GM19395 (cell line): ENCODE results near the gene CUL9.
A peak's percentile ranks its signal among the peaks of the same experiment; 100 is the strongest.

Source experiments
- ATAC-seq: cut with Tn5 transposase; IDR thresholded peaks from one replicate; pipeline ENCODE4 v1.9.1; 2021; ENCODE audit warnings: mild to moderate bottlenecking, moderate library complexity; ENCODE audit not compliant: unreplicated experiment

Gene CUL9

DNA sequence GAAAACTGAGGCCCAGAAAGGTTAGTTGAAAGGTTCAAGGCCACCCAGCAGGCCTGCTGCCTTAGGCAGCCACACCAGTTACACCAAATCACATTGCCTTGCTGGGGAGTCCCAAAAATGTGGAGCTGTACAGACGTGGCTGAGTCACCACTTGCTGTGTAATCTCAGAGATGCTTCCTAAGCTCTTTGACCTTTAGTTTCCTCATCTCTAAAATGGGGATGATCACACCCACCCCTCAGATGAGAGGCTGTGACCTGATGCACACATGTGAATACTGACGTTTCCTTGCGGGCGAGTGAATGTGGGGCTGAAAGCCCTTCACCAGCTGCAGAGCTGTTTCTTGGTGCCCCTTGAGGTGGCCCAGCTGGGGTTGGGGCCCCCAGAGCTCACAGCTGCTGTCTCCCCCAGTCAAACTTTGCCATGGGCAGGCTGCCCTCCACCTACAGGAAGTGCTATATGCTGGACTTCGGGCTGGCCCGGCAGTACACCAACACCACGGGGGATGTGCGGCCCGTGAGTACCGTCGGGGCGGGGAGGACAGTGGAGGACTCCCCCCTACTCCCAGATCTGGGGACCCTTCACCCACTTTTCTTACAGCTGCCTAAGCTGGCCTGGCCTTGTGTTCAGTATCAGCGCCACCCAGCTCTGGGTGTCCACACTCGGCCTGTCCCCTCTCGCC is 72.3 kb downstream of the CUL9 start:
- no peak for ATAC-seq

DNA sequence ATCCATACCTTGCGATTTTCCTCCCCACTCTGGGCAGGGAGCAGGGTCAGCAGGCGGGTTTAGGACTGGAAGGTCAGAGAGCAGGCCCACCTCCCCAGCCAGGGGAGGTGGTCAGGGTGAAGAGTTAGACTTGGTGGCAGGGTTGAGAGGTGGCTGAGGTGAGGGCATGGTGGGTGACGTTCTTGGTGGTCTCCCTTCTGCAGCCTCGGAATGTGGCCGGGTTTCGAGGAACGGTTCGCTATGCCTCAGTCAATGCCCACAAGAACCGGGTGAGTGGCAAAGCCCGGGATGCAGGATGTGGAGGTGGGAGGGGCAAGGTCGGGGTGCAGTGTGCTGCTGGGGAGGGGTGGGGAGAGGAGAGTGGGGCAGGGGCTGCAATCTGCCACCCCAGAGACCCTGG is 72.8 kb downstream of the CUL9 start:
- ATAC-seq, result no peak

DNA sequence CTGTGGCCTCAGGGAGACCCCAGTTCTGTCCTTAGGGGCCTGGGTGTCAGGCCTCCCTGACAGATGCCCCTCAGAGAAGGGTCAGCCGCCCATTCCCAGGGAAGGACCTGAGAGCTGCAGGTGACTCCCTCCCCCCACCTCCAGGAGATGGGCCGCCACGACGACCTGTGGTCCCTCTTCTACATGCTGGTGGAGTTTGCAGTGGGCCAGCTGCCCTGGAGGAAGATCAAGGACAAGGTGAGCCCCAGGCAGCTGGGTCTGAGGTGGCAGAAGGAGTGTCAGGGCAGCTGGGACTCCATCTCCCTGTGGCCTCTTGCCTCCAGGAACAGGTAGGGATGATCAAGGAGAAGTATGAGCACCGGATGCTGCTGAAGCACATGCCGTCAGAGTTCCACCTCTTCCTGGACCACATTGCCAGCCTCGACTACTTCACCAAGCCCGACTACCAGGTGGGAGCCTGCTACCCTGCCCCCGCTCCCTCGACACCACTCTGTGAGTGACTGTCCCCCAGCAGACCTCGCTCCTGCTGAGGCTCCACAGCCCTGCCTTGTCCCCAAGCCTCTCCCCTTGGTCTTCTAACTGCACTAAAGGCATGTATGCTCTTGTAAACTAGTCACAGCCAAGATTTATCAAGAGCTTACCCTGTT is 73.5 kb downstream of the CUL9 start:
- ATAC-seq, result no peak

DNA sequence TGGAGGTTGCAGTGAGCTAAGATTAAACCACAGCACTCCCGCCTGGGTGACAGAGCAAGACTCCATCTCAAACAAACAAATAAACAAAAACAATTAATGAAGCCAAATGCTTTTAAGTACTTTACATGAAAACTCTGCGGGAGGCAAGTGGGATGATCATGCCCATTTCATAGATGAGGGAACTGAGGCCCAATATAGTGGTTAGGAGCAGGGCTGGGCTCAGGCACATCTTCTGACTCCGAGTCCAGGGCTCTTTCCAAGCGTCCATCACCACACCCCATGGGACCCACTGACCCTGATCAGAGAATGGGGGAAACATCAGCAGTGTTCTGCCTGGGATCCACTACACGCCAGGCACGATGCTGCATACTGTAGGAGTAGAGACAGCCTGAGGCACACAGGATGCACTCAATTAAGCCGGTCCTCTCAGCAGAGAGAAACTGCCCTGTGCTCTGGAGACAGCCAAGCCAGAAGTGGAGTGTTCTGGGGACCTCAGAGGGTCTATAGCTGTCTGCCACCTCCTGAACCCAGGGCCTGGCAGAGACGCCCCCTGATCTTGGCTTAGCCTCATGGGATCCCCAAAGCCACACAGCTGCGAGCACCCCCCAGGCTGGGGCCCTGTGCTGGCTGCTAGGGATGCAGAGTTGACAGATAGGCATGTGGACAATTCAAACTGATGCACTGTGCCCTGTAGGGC is 74.8 kb downstream of the CUL9 start:
- no peak for ATAC-seq

DNA sequence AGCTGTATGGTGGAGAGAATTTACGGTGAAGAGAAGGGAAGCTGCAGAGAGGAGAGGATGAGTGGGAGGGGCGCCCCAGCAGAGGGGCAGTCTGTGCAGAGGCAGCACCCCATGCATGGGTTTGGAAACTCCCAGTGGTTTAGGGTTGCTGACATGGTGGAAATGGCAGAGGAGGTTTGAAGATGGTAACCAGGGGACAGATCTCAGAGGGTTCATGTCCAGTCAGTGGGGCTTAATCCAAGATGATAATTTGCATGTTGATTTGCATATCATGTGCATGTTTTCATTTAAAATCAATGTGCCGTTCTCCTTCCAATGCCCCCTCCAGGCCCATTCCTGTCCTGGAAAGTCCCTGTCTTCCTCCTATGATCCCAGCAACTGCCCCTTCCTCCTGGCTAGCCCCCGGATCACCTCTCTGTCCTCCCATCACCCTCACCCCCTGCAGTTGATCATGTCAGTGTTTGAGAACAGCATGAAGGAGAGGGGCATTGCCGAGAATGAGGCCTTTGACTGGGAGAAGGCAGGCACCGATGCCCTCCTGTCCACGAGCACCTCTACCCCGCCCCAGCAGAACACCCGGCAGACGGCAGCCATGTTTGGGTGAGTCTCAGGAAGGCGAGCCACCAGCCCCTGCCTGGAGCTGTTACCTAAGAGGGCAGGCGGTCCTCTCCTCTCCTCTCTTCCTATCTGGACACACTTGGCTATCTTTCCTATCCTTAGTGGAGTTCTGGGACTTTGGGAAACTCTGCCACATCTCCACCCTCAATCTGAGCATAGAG is 75.6 kb downstream of the CUL9 start:
- no peak for ATAC-seq

DNA sequence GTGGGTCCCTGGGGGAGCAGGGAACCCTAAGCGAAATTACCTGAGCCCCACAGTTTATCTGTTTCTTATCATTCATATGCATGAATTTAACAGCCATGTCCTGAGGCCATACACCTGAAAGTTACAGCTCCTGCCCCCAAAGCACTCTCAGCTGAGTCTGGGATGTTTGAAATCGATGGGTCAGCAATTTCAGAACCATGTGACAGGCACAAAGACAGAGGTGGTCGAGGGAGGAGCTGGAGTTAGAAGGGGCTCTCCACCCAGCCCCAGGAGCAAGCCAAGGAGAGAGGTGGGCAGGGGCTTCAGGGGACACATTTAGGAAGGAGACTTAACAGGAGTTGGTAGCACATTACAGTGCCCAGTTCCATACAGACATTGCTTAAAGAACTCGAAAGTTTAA is 76.2 kb downstream of the CUL9 start:
- no peak for ATAC-seq

DNA sequence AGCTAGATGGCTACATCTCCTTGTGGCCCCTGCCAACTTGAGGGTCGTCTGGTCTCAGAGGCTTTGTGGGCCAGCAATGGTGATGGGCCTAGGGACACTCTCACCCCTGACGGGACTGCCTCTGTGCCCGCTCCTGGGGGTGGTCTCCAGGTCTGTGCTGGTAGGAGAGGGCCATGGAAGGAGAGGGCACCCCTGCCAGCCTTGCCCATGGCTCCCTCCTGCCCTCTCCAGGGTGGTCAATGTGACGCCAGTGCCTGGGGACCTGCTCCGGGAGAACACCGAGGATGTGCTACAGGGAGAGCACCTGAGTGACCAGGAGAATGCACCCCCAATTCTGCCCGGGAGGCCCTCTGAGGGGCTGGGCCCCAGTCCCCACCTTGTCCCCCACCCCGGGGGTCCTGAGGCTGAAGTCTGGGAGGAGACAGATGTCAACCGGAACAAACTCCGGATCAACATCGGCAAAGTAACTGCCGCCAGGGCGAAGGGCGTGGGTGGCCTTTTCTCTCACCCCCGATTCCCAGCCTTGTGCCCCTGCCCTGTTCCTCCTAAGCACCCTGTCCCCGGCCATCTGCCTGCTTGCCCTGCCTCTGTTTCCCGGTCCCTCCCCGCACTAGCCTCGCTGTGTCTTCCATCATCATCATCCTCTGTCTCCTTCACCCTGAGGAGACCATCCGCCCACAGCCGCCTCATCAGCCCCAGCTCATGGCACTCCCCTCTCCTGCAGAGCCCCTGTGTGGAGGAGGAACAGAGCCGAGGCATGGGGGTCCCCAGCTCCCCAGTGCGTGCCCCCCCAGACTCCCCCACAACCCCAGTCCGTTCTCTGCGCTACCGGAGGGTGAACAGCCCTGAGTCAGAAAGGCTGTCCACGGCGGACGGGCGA is 77.1 kb downstream of the CUL9 start:
- ATAC-seq, result no peak

DNA sequence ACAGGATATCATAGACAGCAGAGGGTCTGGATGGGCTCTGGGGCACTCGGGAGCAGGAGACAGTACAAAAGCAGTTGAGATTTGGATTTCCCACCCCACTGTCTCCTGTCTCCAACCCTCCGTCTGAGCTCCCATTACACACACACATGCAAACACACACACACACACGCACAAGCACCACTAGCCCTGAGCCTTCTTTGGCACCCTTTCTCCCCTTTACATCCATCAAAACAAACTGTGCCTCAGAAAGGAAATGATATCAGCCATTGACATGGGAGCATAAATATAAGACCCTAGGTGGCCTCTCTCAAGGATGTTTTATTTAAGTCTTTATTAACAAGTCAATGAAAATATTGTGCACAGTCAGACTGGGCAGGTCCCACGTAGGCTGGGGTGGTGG is 78.8 kb downstream of the CUL9 start:
- ATAC-seq, result no peak

DNA sequence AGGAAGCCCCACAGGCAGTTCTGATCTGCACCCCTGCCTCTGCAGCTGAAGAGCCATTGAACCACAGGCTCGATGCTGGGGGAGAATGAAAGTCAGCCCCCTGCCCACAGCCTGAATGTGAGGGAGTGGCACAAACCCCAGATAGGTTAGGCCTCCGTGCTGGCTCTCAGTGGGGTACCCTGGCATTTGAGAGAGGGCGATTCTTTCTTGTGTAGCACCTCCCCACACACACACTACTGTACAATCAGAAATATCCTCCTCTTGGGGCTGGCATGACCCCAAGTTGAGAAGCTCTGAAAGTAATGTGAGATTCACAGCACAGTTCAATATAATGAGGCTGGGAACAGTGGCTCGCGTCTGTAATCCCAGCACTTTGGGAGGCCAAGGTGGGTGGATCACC is 79.2 kb downstream of the CUL9 start:
- ATAC-seq, result no peak

DNA sequence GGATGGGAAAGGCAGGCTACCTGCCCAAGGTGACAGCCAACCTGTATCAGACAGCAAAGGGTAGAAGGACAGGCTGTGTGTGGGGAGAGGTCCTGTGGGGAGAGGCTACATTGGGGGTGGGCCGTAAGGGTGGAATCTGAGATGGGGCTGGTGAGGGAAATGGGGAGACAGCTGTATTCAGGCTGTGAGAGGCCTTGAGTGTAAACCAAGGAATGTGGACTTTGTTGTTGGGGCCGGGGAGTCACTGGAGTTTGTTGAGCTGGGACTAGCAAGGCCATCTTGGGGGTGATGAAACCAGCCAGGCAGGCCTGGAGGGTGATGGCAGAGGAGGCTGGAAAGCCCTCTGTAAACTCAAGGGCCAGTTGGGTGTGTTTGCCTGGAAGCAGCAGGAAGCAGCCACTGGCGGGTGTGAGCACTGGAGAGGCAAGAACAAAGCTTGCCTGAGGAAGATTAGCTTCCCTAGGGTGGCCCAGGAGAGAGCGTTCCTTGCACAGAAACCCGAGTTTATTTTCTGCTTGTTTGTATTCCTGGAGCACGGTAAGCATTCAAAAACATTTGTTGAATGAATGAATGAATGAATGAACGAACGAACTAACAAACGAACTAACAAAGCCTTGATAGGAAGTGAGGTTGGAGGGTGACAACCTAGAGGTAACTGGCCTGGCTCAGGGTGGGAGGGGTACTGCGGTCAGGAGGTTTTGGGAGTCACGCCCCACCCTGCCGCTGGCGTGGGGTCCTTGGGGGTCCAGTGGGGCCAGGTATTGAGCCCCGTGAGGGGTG is 80.2 kb downstream of the CUL9 start:
- ATAC-seq, result no peak

DNA sequence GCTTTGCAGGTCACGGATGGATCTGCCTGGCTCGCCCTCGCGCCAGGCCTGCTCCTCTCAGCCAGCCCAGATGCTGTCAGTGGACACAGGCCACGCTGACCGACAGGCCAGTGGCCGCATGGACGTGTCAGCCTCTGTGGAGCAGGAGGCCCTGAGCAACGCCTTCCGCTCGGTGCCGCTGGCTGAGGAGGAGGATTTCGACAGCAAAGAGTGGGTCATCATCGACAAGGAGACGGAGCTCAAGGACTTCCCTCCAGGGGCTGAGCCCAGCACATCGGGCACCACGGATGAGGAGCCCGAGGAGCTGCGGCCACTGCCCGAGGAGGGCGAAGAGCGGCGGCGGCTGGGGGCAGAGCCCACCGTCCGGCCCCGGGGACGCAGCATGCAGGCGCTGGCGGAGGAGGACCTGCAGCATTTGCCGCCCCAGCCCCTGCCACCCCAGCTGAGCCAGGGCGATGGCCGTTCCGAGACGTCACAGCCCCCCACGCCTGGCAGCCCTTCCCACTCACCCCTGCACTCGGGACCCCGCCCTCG is 80.9 kb downstream of the CUL9 start:
- no peak for ATAC-seq

DNA sequence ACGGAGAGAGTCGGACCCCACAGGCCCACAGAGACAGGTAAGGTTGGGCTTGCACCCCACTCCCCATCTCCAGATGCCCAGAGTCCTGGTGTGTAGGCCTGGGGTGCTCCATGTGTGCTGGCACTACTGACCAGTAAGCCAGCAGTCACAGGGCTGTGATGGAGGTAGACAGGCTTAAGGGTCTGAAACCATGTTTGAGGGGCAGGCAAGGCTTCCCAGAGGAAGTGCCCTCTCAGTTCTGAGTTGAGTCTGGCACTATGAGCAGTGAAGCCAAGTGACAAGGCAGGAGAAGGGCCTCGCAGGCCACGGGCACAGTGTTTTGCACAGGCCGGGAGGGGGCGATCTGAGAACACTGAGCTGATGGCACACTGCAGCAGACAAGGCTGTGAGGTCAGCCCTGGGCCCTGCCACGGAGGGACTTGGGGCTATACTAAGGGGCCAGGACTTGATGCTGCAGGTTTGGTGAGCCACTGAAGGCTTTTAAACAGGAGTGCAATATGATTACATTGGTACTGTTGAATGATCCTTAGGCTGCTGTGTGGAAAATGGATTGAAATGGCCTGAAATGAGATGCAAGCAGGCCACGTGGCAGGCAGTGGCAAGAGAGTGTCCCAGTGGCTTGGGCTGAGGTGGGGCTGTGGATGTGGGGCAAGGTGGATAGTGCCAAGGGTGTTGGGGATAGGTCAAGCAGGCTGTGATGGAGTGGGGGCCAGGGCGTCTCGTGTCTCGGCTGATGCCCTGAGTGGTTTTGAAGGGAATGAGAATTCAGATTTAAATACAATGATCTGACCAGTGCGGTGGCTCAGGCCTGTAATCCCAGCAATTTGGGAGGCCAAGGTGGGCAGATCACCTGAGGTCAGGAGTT is 81.5 kb downstream of the CUL9 start:
- ATAC-seq, result peak; percentile 91

DNA sequence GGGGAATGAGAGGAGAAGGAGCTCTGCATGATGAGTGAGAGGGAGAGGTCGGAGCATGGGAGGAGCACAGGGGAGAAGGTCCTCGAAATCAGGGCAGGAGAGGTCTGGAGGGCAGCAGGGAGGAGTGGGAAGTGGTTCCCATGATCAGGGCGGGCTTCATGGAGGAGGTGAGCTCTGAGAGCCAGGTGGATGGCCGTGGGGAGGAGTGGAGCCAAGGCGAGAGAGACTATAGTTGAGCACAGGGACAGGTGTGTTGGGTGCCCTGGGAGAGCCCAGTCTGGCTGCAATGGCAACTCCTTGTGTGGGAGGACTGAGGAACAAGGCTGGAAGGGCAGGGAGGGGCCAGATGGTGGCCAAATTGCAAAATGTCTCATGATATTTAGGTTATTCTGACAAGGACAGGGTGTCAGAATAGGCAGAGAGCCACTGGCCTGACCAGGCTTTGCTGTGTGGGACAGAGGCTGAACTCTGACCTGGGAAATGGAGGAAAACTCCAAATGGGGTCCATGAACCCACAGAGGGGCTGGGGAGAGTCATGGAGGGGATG is 82.7 kb downstream of the CUL9 start:
- no peak for ATAC-seq

DNA sequence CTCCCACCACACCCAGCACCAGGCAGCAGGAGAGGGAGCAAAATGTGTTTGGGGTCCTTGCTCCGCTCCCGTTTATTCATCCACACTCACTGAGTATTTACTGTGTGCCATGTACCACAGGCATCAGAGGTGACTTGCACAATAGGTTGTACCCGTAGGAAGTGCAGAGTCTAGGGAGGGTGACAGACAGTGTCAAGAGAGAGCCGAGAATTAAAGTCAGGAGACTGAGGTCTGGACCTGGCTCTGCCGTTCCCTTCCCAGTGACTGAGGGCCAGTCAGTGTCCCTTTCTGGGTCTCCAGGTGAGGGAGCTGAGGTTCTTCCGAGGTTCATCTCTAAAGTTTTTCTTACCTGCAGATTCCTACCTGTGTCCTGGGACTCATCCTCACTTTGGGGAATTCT is 83.6 kb downstream of the CUL9 start:
- ATAC-seq, result no peak

DNA sequence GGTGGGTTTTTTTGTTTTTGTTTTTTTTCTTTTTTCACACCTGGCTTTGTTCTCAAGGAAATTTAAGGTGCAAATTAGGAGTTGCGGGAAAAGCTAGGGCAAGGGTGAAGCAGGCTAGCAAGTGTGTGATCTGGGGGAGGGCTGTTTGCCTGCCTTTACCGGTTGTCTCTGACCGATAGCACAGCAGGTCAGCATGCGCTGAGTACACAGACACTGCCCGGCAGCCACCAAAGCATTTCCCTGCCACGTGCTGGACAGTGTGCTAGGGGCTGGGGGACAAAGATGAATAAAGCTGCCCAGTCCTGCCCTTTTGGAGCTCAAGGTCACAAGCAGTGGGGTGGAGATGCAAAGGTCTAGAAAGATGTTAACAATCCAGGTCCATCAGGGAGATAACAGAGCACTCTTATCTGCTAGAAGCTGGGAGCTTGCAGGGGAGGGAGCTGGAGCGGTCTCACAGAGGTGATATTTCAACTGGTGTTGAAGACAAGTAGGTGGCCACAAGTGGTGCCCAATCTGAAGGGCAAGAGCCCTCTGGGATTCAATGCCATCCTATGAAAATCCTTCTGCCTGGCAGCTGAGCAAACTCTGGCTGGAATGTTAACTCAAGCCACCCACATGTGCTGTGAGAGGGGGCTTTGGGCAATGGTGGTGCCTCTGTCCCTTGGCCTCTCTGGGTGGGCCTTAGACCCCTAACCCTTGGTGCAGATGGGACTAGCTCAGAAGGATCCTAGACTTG is 85.8 kb downstream of the CUL9 start:
- no peak for ATAC-seq

DNA sequence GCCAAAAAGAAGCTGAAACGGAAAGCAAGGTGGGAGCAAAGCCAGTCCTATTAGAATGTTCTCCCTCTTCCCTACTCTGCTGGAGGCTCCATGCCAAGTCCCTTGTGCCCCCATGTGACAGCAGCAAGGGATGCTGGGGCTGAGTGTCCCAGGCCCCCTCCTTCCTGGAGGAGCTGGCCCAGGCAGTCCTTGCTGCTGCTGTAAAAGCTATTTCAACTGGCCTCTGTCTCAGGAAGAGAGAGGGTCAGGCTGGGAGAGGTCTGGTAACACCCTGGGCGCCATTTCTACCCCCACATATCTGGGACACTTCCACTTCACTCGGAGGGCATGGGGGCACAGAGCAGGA is 86.3 kb downstream of the CUL9 start:
- no peak for ATAC-seq

DNA sequence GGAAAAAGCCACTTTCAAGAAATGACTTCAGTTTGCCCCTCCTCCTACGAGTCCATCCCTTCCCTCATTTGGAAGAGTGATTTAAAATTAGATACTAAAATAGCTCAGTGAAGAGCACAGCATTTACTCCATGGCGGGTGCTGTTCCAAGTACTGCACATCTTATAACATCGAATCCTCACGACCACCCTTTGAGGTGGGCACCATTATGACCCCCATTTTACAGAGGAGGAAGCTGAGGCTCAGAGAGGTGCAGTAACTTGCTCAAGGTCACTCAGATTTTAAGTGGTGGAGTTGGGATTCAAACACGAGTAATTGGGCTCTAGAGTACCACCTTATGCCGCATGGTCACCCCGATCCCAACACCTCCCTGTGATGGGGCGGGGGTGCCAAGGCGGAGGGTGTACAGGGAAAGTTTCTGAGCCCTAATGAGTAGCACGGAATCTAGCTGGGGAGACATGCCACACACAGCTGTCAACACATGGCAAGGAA is 86.8 kb downstream of the CUL9 start:
- ATAC-seq, result no peak
